Measurements from ENCODE around the gene MAPKAPK5. TPM values are rescaled to one million over a fixed set of nuclear protein-coding genes. Genes with fewer than 3 reads are reported as not detected.

Gene MAPKAPK5
- total RNA-seq, 1 donor from 2014 or later: 70.9 TPM

Small RNA genes lying within 50 kb of the gene (microRNA-seq; reads per million reads assigned to microRNA genes)
- not detected for gene MIR6761

Other genes with a start within 250 kb of the MAPKAPK5 start
- gene ATXN2, start 242.9 kb upstream of the MAPKAPK5 start, total RNA-seq: 149 to 152 TPM (median 150 TPM) in 3 replicates
- 18.6 to 20.5 TPM (median 19.5 TPM) in 3 replicates for gene BRAP, start 156.3 kb upstream of the MAPKAPK5 start, total RNA-seq
- 55.2 to 63.8 TPM (median 57.0 TPM) in 3 replicates for gene ACAD10, start 156.2 kb upstream of the MAPKAPK5 start, total RNA-seq
- gene ALDH2, start 75.3 kb upstream of the MAPKAPK5 start, total RNA-seq: 41.6 to 45.8 TPM (median 41.7 TPM) in 3 replicates
- gene TMEM116, start 170.9 kb downstream of the MAPKAPK5 start, total RNA-seq: 12.0 to 16.5 TPM (median 16.0 TPM) in 3 replicates
- gene ERP29, start 171.2 kb downstream of the MAPKAPK5 start, total RNA-seq: 96.6 to 97.6 TPM (median 97.5 TPM) in 3 replicates

All from mesothelial cell of epicardium (in vitro differentiated cells).